Glomerular visceral epithelial cell (primary cell): ENCODE measurements around the gene RNASE13.

Source experiments
- DNase-seq: peaks from one replicate; pipeline ENCODE4 v3.0.0-alpha.2; 2016; ENCODE audit errors: extremely low spot score

RNASE13 gene

DNA sequence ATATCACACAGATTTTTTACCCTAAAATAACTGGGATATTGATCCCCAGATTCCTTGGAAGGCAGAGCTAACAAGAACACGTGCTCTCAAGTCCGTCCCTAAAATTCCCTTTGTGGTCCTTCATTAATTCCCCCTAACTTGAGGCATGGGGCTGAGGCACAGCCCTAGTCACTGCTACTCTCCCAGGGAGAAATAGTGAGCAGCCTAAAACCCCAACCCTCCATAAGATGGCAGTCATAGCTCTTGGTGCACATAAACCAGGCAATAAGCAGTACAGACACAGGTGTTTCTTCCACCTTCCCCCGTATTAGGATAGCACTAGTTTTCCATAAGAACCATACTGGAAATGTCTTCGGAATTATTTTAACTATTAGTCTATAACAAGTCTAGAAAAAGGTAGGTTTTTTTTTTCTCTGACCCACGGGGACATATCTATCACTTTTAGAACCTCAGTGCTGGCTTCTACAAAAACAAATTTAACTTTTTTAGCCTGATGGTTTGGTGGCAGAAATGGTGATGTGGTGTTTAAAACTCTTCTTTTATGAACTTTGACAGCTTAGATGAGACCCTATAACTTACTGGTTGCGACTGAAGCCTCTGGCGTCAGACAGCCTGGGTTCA lies 32.4 kb upstream of the RNASE13 start:
- DNase-seq = no peak

DNA sequence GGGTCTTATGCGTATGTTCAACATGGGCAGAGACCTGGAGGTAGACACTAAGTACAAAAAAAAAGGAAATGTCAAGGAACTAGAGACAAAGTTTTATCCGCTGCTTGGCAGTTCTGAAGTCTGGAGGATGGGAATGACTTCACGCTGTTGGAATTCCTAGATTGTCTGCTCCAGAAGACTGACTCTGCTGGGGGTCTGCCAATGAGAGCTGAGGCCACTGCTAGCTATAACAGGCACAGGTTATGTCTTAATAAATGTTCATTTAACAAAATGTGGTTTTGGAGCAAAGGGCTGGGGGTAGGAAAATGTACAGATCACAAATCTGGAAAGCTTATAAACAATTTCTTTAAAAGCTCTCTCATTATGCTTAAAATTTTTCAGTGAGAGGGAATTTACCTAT lies 28.9 kb upstream of the RNASE13 start:
- DNase-seq = peak; percentile 89

GRCh38 chr14:21061347-21061668 lies 26.7 kb upstream of the RNASE13 start:
- DNase-seq = no peak

- DNase-seq = no peak
Observed at GRCh38 chr14:21060614-21061346, 26.2 kb upstream of the RNASE13 start.

- DNase-seq = no peak
Observed at GRCh38 chr14:21059842-21060613, 25.4 kb upstream of the RNASE13 start.

DNA sequence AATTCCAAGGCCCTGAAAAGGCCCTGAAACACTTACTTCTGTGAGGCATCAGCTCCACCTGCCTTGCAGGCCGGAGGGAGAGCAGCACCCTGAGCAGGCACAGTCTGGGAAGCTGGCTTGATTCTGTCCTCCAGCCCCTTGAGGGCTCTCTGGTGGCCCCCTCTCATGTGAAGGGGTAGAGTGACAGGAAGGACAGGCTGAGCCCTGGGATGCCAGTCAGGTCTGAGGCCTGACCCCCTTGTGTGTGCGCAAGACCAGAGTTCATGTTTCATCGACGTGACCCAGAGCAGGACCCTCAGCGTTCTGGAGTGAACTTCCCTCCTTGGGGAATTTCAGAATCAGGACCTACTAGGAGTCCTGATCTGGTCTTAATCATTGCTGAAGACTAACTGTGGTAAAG lies 24.3 kb upstream of the RNASE13 start:
- no peak for DNase-seq

GRCh38 chr14:21057803-21058675 lies 23.4 kb upstream of the RNASE13 start, which contains the start of gene RNASE8:
Gene RNASE8, plus strand, starts transcription at chr14:21057822. Its CDS starts 71 bp downstream, at chr14:21057893.
- DNase-seq = peak; percentile 67

- no peak for DNase-seq
Observed at GRCh38 chr14:21056520-21057163, 22.0 kb upstream of the RNASE13 start.

GRCh38 chr14:21055432-21056117 lies 21.0 kb upstream of the RNASE13 start:
- DNase-seq = peak; percentile 45

- DNase-seq = no peak
Observed at GRCh38 chr14:21054768-21055145, 20.1 kb upstream of the RNASE13 start.

- no peak for DNase-seq
Observed at GRCh38 chr14:21054123-21054767, 19.6 kb upstream of the RNASE13 start.

DNA sequence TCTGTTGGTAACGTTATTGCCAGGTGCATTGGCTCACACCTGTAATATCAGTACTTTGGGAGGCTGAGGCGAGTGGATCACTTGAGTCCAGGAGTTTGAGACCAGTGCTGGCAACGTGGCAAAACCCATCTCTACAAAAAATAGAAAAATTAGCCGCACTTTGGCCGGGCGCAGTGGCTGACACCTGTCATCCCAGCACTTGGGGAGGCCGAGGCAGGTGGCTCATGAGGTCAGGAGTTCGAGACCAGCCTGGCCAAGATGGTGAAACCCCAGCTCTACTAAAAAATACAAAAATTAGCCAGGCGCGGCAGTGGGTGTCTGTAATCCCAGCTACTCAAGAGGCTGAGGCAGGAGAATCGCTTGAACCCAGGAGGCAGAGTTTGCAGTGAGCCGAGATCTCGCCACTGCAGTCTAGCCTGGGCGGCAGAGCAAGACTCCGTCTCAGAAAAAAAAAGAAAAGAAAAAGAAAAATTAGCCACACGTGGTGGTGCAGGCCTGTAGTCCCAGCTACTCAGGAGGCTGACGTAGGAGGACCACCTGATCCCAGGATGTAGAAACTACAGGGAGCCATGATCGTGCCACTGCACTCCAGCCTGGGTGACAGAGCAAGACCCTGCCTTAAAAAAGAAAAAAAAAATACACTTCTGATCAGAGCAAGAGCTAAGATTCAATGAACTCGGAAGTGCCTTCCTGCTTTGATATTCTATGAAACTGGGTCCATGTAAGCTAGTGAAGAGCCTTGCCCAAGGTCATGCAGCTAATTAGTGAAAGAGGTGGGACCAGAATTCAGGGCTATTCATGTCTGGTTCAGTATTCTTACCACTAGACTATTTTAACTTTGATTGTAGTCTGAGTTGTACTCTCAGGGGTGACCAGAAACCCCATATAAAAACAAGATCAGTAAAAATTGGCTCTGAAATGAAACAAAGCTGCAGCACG lies 18.8 kb upstream of the RNASE13 start:
- DNase-seq = no peak

DNA sequence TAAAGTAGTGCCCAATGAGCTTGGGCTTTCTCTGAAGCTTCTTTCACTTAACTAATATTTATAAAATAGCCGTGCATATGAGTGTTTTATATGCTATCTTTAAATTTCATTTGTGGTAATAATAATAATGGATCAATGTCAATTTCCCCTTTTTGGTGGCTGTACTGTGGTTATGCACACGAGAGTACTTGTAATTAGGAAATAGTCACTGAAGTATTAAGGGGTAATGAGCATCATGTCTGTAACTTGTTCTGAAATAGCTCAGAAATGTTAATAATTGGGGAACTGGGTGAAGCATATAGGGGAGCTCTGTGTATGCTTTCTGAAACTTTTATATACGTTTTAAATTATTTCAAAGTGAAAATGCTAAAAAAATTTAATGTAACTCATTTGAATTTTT lies 16.0 kb upstream of the RNASE13 start:
- no peak for DNase-seq

DNA sequence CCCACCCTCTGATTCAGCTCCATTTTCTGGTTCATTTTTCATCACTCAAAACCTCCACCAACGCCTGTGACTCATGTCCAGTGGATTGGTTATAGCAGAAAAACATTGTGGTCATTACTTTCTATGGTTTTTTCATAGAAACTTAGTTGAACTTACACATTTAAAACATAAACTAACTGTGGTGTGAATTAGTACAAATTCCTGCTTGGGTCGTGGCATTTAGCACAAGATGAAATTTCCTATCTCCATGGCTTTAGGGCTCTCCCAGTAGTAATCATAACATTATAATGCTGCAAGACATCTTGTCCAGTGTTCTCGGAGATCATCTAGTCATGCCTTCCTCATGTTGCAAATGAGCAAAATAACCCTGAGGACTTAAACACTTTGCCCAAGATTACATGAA lies 14.7 kb upstream of the RNASE13 start:
- peak; percentile 36 for DNase-seq

- DNase-seq = no peak
Observed at GRCh38 chr14:21048638-21049037, 14.0 kb upstream of the RNASE13 start.

DNA sequence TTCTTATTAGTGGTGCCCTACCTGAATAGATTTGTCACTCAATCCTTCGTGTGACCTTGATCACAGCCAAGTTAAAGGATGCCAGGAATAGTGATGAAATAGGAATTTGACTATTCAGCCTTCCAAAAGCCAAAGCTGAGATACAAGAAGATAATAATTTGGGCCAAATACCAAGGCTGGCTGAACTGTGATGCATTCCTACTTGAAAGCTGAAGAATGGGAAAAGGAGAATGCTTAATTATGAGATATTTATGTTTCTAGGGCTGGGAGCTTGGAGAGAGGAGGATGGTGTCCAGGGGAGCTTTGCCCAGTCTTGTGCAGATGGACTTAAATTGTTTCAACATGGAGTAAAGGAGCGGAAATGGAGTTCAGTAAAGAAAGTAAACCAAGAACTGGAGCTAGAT lies 12.8 kb upstream of the RNASE13 start:
- no peak for DNase-seq

DNA sequence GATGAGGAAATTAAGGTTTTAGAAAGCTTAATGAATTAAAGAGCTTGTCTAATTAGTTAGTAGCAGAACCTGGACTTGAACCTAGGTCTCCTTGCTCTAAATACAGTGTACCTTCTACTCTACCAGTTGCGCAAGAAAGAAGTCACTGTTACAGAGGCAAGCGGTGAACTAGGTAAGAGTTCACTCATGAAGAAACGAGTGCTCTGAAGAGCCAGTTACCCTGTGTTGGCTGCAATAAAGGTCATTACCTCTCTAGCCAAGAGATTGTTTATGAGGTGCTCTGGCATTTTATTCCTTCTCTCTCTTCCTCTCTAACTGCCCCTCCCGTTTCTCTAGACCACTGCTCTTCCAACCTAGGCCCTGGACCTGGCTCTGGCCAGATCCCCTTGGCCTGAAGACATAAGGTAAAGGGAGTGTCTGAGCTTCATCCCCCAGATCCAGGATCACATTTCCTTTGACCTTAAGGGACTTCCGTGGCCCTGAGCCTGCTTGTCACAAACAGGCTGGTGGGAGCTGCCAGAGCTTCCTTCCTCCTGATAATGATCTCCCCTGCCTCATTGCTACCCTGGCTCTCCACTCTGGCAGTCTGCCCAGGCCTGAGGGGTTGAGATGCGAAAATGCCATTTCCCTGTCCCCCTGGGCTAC lies 9.5 kb upstream of the RNASE13 start:
- DNase-seq = no peak

GRCh38 chr14:21043387-21043973 lies 8.9 kb upstream of the RNASE13 start:
- no peak for DNase-seq
